BLaER1 (cell line): ENCODE data around the gene COX17.

Experiments used
- H3K27ac ChIP-seq: shearing (Covaris generic); formaldehyde crosslinking; 2 replicates; pipeline ENCODE4 v1.8.1; 2022
- H3K27me3 ChIP-seq: shearing (Covaris generic); formaldehyde crosslinking; 2 replicates; pipeline ENCODE4 v1.8.1; 2022
- H3K36me3 ChIP-seq: shearing (Covaris generic); formaldehyde crosslinking; 2 replicates; pipeline ENCODE4 v1.8.1; 2022
- H3K4me1 ChIP-seq: shearing (Covaris generic); formaldehyde crosslinking; 2 replicates; pipeline ENCODE4 v1.8.1; 2022
- H3K4me2 ChIP-seq: shearing (Covaris generic); formaldehyde crosslinking; 2 replicates; pipeline ENCODE4 v1.8.1; 2022
- H3K4me3 ChIP-seq: shearing (Covaris generic); formaldehyde crosslinking; 2 replicates; pipeline ENCODE4 v1.8.1; 2022
- H3K9ac ChIP-seq: shearing (Covaris generic); formaldehyde crosslinking; 2 replicates; pipeline ENCODE4 v1.8.1; 2022
- H3K9me3 ChIP-seq: shearing (Covaris generic); formaldehyde crosslinking; 2 replicates; pipeline ENCODE4 v1.8.1; 2022
- H4K20me1 ChIP-seq: shearing (Covaris generic); formaldehyde crosslinking; 2 replicates; pipeline ENCODE4 v1.8.1; 2022
- Cebpa-rat ChIP-seq: shearing (Covaris generic); IDR thresholded peaks from 2 replicates; pipeline ENCODE4 v1.8.1; 2022

The COX17 gene

GRCh38 chr3:119636891-119637611 lies 40.2 kb downstream of the COX17 start:
- Histone ChIP-seq H3K4me1 (peaks cover 16% of the 10 kb centered on the region), H3K4me3 (no peak overlapping the region), H3K36me3 (no peaks in the 10 kb centered on the region), H4K20me1 (no peaks in the 10 kb centered on the region), H3K27me3 (no peaks in the 10 kb centered on the region), H3K27ac (no peak overlapping the region), H3K4me2 (no peak overlapping the region), H3K9me3 (no peaks in the 10 kb centered on the region), H3K9ac (no peak overlapping the region)
- no peak for TF ChIP-seq Cebpa-rat

GRCh38 chr3:119636249-119636648 lies 41.0 kb downstream of the COX17 start:
- Histone ChIP-seq H3K9ac (no peak overlapping the region), H3K27ac (no peak overlapping the region), H3K36me3 (no peaks in the 10 kb centered on the region), H3K9me3 (no peaks in the 10 kb centered on the region), H4K20me1 (no peaks in the 10 kb centered on the region), H3K4me1 (peaks cover 16% of the 10 kb centered on the region), H3K4me3 (no peak overlapping the region), H3K4me2 (no peak overlapping the region), H3K27me3 (no peaks in the 10 kb centered on the region)
- TF ChIP-seq Cebpa-rat = no peak

GRCh38 chr3:119635719-119636118 lies 41.5 kb downstream of the COX17 start:
- no peak overlapping the region for H3K27ac ChIP-seq
- H3K4me3 ChIP-seq = no peak overlapping the region
- H3K9me3 ChIP-seq = no peaks in the 10 kb centered on the region
- TF ChIP-seq Cebpa-rat = no peak
- H3K4me2 ChIP-seq = no peak overlapping the region
- H3K4me1 ChIP-seq = peaks cover 16% of the 10 kb centered on the region
- H3K27me3 ChIP-seq = no peaks in the 10 kb centered on the region
- H3K9ac ChIP-seq = no peak overlapping the region
- H4K20me1 ChIP-seq = no peaks in the 10 kb centered on the region
- no peaks in the 10 kb centered on the region for H3K36me3 ChIP-seq

- no peaks in the 10 kb centered on the region for H4K20me1 ChIP-seq
- no peaks in the 10 kb centered on the region for H3K9me3 ChIP-seq
- no peaks in the 10 kb centered on the region for H3K36me3 ChIP-seq
- no peak overlapping the region for H3K27ac ChIP-seq
- peaks cover 3% of the 10 kb centered on the region for H3K4me1 ChIP-seq
- no peak overlapping the region for H3K4me2 ChIP-seq
- H3K27me3 ChIP-seq = no peaks in the 10 kb centered on the region
- no peak overlapping the region for H3K9ac ChIP-seq
- no peak overlapping the region for H3K4me3 ChIP-seq
- TF ChIP-seq Cebpa-rat = no peak
These were observed 44.4 kb downstream of the COX17 start for GRCh38 chr3:119632829-119633228.

- H3K4me2 ChIP-seq = no peak overlapping the region
- no peaks in the 10 kb centered on the region for H3K36me3 ChIP-seq
- no peaks in the 10 kb centered on the region for H4K20me1 ChIP-seq
- TF ChIP-seq Cebpa-rat = no peak
- H3K27ac ChIP-seq = no peak overlapping the region
- H3K4me3 ChIP-seq = no peak overlapping the region
- H3K9me3 ChIP-seq = no peaks in the 10 kb centered on the region
- H3K9ac ChIP-seq = no peak overlapping the region
- no peaks in the 10 kb centered on the region for H3K4me1 ChIP-seq
- no peaks in the 10 kb centered on the region for H3K27me3 ChIP-seq
These were observed 45.0 kb downstream of the COX17 start for GRCh38 chr3:119632216-119632615.

GRCh38 chr3:119631516-119631915 lies 45.7 kb downstream of the COX17 start:
- H3K9me3 ChIP-seq = no peaks in the 10 kb centered on the region
- no peaks in the 10 kb centered on the region for H3K4me1 ChIP-seq
- no peak overlapping the region for H3K27ac ChIP-seq
- H3K36me3 ChIP-seq = no peaks in the 10 kb centered on the region
- no peak for TF ChIP-seq Cebpa-rat
- no peak overlapping the region for H3K9ac ChIP-seq
- no peaks in the 10 kb centered on the region for H4K20me1 ChIP-seq
- no peak overlapping the region for H3K4me3 ChIP-seq
- no peak overlapping the region for H3K4me2 ChIP-seq
- H3K27me3 ChIP-seq = no peaks in the 10 kb centered on the region

GRCh38 chr3:119630880-119631329 lies 46.3 kb downstream of the COX17 start:
- no peaks in the 10 kb centered on the region for H3K4me1 ChIP-seq
- H3K9ac ChIP-seq = no peak overlapping the region
- no peaks in the 10 kb centered on the region for H4K20me1 ChIP-seq
- no peak for TF ChIP-seq Cebpa-rat
- no peaks in the 10 kb centered on the region for H3K36me3 ChIP-seq
- no peak overlapping the region for H3K4me3 ChIP-seq
- H3K4me2 ChIP-seq = no peak overlapping the region
- no peaks in the 10 kb centered on the region for H3K27me3 ChIP-seq
- H3K9me3 ChIP-seq = no peaks in the 10 kb centered on the region
- H3K27ac ChIP-seq = no peak overlapping the region

- no peaks in the 10 kb centered on the region for H3K36me3 ChIP-seq
- H3K4me2 ChIP-seq = no peak overlapping the region
- H4K20me1 ChIP-seq = no peaks in the 10 kb centered on the region
- no peak for TF ChIP-seq Cebpa-rat
- no peaks in the 10 kb centered on the region for H3K9me3 ChIP-seq
- no peaks in the 10 kb centered on the region for H3K4me1 ChIP-seq
- H3K9ac ChIP-seq = no peak overlapping the region
- H3K4me3 ChIP-seq = no peak overlapping the region
- H3K27ac ChIP-seq = no peak overlapping the region
- H3K27me3 ChIP-seq = no peaks in the 10 kb centered on the region
These were observed 46.9 kb downstream of the COX17 start for GRCh38 chr3:119630128-119630879.

- Histone ChIP-seq H4K20me1 (no peaks in the 10 kb centered on the region), H3K4me2 (no peak overlapping the region), H3K9ac (no peak overlapping the region), H3K4me3 (no peak overlapping the region), H3K36me3 (no peaks in the 10 kb centered on the region), H3K27me3 (no peaks in the 10 kb centered on the region), H3K4me1 (no peaks in the 10 kb centered on the region), H3K27ac (no peak overlapping the region), H3K9me3 (no peaks in the 10 kb centered on the region)
- TF ChIP-seq Cebpa-rat = no peak
These were observed 48.3 kb downstream of the COX17 start for GRCh38 chr3:119628816-119629445.

- H3K27me3 ChIP-seq = no peaks in the 10 kb centered on the region
- TF ChIP-seq Cebpa-rat = no peak
- no peak overlapping the region for H3K27ac ChIP-seq
- no peak overlapping the region for H3K9ac ChIP-seq
- H4K20me1 ChIP-seq = no peaks in the 10 kb centered on the region
- no peak overlapping the region for H3K4me3 ChIP-seq
- H3K4me1 ChIP-seq = no peaks in the 10 kb centered on the region
- H3K36me3 ChIP-seq = no peaks in the 10 kb centered on the region
- H3K9me3 ChIP-seq = no peaks in the 10 kb centered on the region
- no peak overlapping the region for H3K4me2 ChIP-seq
These were observed 48.8 kb downstream of the COX17 start for GRCh38 chr3:119628390-119628789.
